Caco-2 (cell line): ENCODE data around the gene KIAA0825. TPM values are rescaled to one million over a fixed set of nuclear protein-coding genes. Genes with fewer than 3 reads are reported as not detected.
"Not testable (repeated sequence)": the region's sequence is repeated elsewhere in the genome, so short reads cannot be mapped to it uniquely, and the experiment has no call there.

Experiments
- BruUV-seq: library from RNA; stranded (reverse); fragments of 400-500 nt; replicated peaks from 2 replicates; lab custom pipeline; 2021; lab: Mats Ljungman, UMichigan
- CTCF ChIA-PET: fragments of 300-600 bp; sonication (Branson Sonifier 250); formaldehyde crosslinking; loops from one replicate; lab custom pipeline; 2022; ENCODE audit warnings: antibody characterized with exemption; lab: Charles Lee
- POLR2A ChIA-PET: fragments of 300-600 bp; sonication (Branson Sonifier 250); formaldehyde crosslinking; loops from one replicate; lab custom pipeline; 2022; ENCODE audit warnings: antibody characterized with exemption; lab: Charles Lee
- DNase-seq, 2 experiments: peaks; one replicate each; pipeline versions ENCODE4 v3.0.0 to v3.0.0-alpha.2; 2020 to 2022
- H3K27me3 ChIP-seq: replicated peaks from 2 replicates; pipeline ENCODE4 v1.6.0; 2011; ENCODE audit warnings: low read length; ENCODE audit not compliant: control insufficient read depth, insufficient read depth
- H3K36me3 ChIP-seq: 2 replicates; pipeline ENCODE4 v1.5.1; 2011; ENCODE audit warnings: low read length; ENCODE audit not compliant: control insufficient read depth, insufficient read depth
- H3K4me1 ChIP-seq: fragments of 250-450 bp; sonication (Bioruptor Pico); 2 replicates; pipeline ENCODE4 v1.5.1; 2020; ENCODE audit warnings: mild to moderate bottlenecking
- H3K4me3 ChIP-seq: 2 replicates; pipeline ENCODE4 v1.5.1; 2011; ENCODE audit warnings: low read depth, mild to moderate bottlenecking, control low read depth, low read length
- H3K9me3 ChIP-seq: fragments of 250-450 bp; sonication (Bioruptor Pico); 2 replicates; pipeline ENCODE4 v1.5.1; 2020; ENCODE audit warnings: mild to moderate bottlenecking, moderate library complexity
- H3K27ac Mint-ChIP-seq: one replicate; pipeline ENCODE4 v1.8.0; 2022; ENCODE audit warnings: mixed read lengths; ENCODE audit not compliant: unreplicated experiment
- H3K27me3 Mint-ChIP-seq: one replicate; pipeline ENCODE4 v1.8.0; 2022; ENCODE audit warnings: mixed read lengths; ENCODE audit not compliant: insufficient read depth, unreplicated experiment
- H3K36me3 Mint-ChIP-seq: one replicate; pipeline ENCODE4 v1.8.0; 2022; ENCODE audit warnings: mild to moderate bottlenecking, mixed read lengths; ENCODE audit not compliant: insufficient read depth, unreplicated experiment
- H3K4me1 Mint-ChIP-seq: one replicate; pipeline ENCODE4 v1.8.0; 2022; ENCODE audit warnings: low read depth, mixed read lengths; ENCODE audit not compliant: unreplicated experiment
- H3K4me3 Mint-ChIP-seq: one replicate; pipeline ENCODE4 v1.8.0; 2022; ENCODE audit warnings: mild to moderate bottlenecking, moderate library complexity, mixed read lengths; ENCODE audit not compliant: unreplicated experiment
- H3K9me3 Mint-ChIP-seq: one replicate; pipeline ENCODE4 v1.8.0; 2022; ENCODE audit warnings: mixed read lengths; ENCODE audit not compliant: unreplicated experiment
- intact Hi-C: fragments of 100-400 bp; cut with micrococcal nuclease; formaldehyde crosslinking; loops from one replicate; pipeline ENCODE4 v1.10.0; 2022; ENCODE audit not compliant: unreplicated experiment
- total RNA-seq: library from RNA; stranded (reverse); gene quantifications from 2 replicates; pipeline ENCODE4 v1.2.3, GENCODE V29; 2022
- TF ChIP-seq, protein P1 (sequence below), 2 experiments: fragments of 200-600 bp in 1 of 2; IDR thresholded peaks; 1 replicate in 1 of 2; 2 replicates in 1 of 2; pipeline versions ENCODE4 v1.5.1 to v1.8.0; 2011 to 2022; ENCODE audit warnings: antibody characterized with exemption in 1 of 2, control low read depth in 1 of 2, inconsistent platforms in 1 of 2, low read depth in 1 of 2, low read length in 1 of 2, mild to moderate bottlenecking in 1 of 2, moderate library complexity in 1 of 2; ENCODE audit not compliant: insufficient read depth in 1 of 2, severe bottlenecking in 1 of 2, unreplicated experiment in 1 of 2

Gene KIAA0825
- total RNA-seq, 1 experiment from 2014 or later, result 0.50 TPM

DNA sequence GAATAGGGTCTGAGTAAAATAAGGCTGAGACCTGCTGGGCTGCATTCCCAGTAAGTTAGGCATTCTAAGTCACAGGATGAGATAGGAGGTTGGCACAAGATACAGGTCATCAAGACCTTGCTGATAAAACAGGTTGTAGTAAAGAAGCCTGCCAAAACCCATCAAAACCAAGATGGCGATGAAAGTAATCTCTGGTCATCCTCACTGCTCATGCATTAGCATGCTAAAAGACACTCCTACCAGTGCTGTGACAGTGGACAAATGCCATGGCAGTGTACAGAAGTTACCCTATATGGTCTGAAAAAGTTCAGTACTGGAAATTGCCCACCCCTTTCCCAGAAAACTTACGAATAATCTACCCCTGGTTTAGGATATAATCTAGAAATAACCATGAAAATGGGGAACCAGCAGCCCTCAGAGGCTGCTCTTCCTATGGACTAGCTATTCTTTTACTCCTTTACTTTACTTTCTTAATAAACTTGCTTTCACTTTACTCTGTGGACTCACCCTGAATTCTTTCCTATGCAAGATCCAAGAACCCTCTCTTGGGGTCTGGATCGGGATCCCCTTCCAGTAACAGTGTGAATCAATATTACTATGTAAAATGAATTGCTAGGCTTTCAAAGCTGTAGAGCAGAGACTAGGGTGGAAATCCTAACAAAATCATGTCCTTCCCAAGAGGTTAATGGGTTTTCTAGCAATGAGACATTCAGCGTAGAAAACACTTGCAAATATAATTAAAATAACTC is 257.8 kb downstream of the KIAA0825 start:
- Histone ChIP-seq H3K4me3 (no peak overlapping the region), H3K27me3 (no peaks in the 10 kb centered on the region), H3K36me3 (no peaks in the 10 kb centered on the region), H3K9me3 (no peaks in the 10 kb centered on the region), H3K4me1 (peaks cover 18% of the 10 kb centered on the region; the same call in 1 of the 2 replicates)
- no TSS peak for BruUV-seq
- no peak overlapping the region for H3K27ac Mint-ChIP-seq
- peaks cover 8% of the 10 kb centered on the region for H3K4me1 Mint-ChIP-seq
- no peak for DNase-seq
- intact Hi-C loops, result loop anchor here (5.0 kb wide), 1 partner anchor 143 kb away; no protein-coding TSS in a partner anchor
- no peaks in the 10 kb centered on the region for H3K27me3 Mint-ChIP-seq
- H3K9me3 Mint-ChIP-seq, result peaks cover 12% of the 10 kb centered on the region
- ChIA-PET POLR2A (no interaction called here), CTCF (no interaction called here)
- TF ChIP-seq, protein P1, sequence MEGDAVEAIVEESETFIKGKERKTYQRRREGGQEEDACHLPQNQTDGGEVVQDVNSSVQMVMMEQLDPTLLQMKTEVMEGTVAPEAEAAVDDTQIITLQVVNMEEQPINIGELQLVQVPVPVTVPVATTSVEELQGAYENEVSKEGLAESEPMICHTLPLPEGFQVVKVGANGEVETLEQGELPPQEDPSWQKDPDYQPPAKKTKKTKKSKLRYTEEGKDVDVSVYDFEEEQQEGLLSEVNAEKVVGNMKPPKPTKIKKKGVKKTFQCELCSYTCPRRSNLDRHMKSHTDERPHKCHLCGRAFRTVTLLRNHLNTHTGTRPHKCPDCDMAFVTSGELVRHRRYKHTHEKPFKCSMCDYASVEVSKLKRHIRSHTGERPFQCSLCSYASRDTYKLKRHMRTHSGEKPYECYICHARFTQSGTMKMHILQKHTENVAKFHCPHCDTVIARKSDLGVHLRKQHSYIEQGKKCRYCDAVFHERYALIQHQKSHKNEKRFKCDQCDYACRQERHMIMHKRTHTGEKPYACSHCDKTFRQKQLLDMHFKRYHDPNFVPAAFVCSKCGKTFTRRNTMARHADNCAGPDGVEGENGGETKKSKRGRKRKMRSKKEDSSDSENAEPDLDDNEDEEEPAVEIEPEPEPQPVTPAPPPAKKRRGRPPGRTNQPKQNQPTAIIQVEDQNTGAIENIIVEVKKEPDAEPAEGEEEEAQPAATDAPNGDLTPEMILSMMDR (IDR thresholded peaks at IDR 0.05; ENCODE audit: insufficient read depth in 1 of 2, low read depth in 1 of 2, low read length in 1 of 2, severe bottlenecking in 1 of 2, unreplicated experiment in 1 of 2), result no peak
- H3K4me3 Mint-ChIP-seq, result no peak overlapping the region
- H3K36me3 Mint-ChIP-seq, result no peaks in the 10 kb centered on the region

DNA sequence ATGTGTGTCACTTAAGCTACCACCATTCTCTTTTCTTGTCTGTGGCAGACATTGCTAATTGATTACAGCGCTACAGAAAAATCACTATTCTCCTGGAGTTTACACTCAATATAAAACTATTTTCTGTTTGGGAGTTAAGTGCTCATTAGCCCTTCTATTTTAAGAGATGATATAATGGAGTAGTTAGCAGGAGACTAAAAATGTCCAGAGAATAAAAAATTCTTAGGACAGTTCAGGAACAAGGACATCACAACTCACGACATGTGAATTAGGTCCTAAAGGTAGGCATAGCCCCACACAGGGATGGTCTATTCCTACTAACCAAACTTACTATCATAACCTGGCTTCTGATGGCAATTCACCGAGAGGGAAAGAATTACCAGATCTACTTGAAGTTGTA is 258.5 kb downstream of the KIAA0825 start:
- peaks cover 18% of the 10 kb centered on the region; the same call in 1 of the 2 replicates for H3K4me1 ChIP-seq
- intact Hi-C loops, result loop anchor here (5.0 kb wide), 1 partner anchor 143 kb away; no protein-coding TSS in a partner anchor
- TF ChIP-seq, protein P1 (IDR thresholded peaks at IDR 0.05; ENCODE audit: insufficient read depth in 1 of 2, low read depth in 1 of 2, low read length in 1 of 2, severe bottlenecking in 1 of 2, unreplicated experiment in 1 of 2), result no peak
- H3K27ac Mint-ChIP-seq, result no peak overlapping the region
- CTCF ChIA-PET, result no interaction called here
- no peaks in the 10 kb centered on the region for H3K27me3 Mint-ChIP-seq
- no peaks in the 10 kb centered on the region for H3K9me3 ChIP-seq
- peaks cover 16% of the 10 kb centered on the region for H3K9me3 Mint-ChIP-seq
- no peaks in the 10 kb centered on the region for H3K36me3 Mint-ChIP-seq
- H3K4me3 Mint-ChIP-seq, result no peak overlapping the region
- H3K36me3 ChIP-seq, result no peaks in the 10 kb centered on the region
- H3K4me1 Mint-ChIP-seq, result peaks cover 8% of the 10 kb centered on the region
- BruUV-seq, result no TSS peak
- no peak for DNase-seq
- H3K27me3 ChIP-seq, result no peaks in the 10 kb centered on the region
- no peak overlapping the region for H3K4me3 ChIP-seq
- POLR2A ChIA-PET, result no interaction called here

DNA sequence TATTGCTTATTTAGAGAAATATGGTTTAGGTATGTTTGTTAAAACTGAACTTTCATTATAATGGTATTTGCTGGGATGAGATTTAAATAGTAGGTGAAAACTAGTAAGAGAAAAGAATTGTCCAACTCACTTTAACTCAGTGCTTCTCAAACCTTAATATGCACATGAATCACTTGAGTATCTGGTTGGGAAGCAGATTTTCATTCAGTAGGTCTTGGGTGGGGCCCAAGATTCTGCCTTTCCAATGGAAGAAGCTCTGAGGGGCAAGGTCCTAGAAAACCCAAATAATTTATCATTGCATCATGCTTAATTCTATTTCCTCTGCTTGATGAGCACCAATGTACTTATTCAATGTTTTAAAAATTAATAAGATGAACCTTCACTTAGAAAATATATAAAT is 262.6 kb downstream of the KIAA0825 start:
- H3K4me1 Mint-ChIP-seq, result no peaks in the 10 kb centered on the region
- H3K4me3 Mint-ChIP-seq, result no peak overlapping the region
- no peaks in the 10 kb centered on the region for H3K27me3 Mint-ChIP-seq
- ChIA-PET POLR2A (no interaction called here), CTCF (no interaction called here)
- no peaks in the 10 kb centered on the region for H3K36me3 Mint-ChIP-seq
- peaks cover 7% of the 10 kb centered on the region for H3K9me3 Mint-ChIP-seq
- Histone ChIP-seq H3K9me3 (no peaks in the 10 kb centered on the region), H3K36me3 (no peaks in the 10 kb centered on the region), H3K27me3 (no peaks in the 10 kb centered on the region), H3K4me1 (no peaks in the 10 kb centered on the region), H3K4me3 (no peak overlapping the region)
- BruUV-seq, result no TSS peak
- DNase-seq, result no peak
- no peak overlapping the region for H3K27ac Mint-ChIP-seq
- TF ChIP-seq, protein P1 (IDR thresholded peaks at IDR 0.05; ENCODE audit: insufficient read depth in 1 of 2, low read depth in 1 of 2, low read length in 1 of 2, severe bottlenecking in 1 of 2, unreplicated experiment in 1 of 2), result no peak
- intact Hi-C loops, result no loop called here

DNA sequence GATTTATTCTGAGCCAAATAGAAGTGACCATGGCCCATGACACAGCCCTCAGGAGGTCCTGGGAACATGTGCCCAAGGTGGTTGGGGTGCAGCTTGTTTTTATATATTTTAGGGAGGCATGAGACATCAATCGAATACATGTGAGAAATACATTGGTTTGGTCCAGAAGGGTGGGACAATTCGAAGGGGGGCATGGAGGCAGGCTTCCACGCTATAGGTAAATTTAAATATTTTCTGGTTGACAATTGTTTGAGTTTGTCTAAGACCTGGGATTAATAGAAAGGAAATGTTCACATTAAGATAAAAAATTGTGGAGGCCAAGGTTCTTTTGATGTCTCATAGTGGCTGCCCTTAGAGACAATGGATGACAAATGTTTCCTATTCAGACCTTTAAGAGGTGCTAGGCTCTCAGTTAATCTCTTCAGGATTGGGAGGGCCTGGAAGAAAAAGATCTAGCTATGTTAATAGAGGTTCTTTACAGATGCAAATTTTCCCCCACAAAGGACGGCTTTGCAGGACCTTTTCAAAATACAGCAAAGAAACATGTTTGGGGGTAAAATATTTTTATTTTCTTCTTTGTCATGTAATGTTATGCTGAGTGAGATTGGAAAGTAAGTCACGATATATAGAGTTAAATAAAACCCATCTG is 263.4 kb downstream of the KIAA0825 start:
- BruUV-seq, DNase-seq, CTCF ChIA-PET, H3K4me3 ChIP-seq, H3K4me3 Mint-ChIP-seq, H3K36me3 Mint-ChIP-seq, H3K9me3 ChIP-seq, H3K27me3 ChIP-seq, H3K27ac Mint-ChIP-seq, H3K9me3 Mint-ChIP-seq, H3K27me3 Mint-ChIP-seq, H3K4me1 ChIP-seq, H3K36me3 ChIP-seq, POLR2A ChIA-PET, H3K4me1 Mint-ChIP-seq, intact Hi-C loops: not testable (repeated sequence)
